Inflammatory macrophage treated with lipopolysaccharide for 1 hour (primary cell): ENCODE results near the gene HM13.
A peak's percentile ranks its signal among the peaks of the same experiment; 100 is the strongest.

Source experiments
- DNase-seq, 2 donors: peaks; one replicate each; pipeline ENCODE4 v3.0.0-alpha.2; 2020 to 2022

Gene HM13

DNA sequence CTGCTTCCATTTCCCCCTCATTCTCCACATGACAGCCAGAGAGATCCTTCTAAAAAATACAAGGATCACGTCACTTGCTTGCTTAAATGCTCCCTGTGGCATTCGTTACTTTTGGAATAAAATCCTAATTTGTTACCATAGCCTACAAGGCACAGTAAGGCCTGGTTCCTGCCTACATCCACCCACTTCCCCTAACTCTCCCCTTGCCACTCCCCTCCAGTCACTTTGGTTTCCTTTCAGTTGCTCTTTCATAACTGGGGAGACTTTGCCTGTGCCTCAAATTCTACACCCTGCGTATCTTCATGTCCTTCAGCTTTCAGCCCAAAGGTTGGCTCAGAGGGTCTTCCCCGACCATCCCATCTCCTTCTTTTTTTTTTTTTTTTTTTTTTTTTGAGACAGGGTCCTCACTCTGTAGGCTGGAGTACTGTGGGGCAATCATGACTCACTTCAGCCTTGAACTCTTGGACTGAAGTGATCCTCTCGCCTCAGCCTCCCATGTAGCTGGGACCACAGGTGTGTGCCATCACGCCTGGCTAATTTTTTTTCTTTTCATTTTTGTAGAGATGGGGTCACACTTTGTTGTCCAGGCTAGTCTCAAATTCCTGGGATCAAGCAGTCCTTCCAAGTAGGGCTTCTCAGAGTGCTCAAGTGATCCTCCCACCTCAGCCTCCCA, 103.3 kb downstream of the HM13 start:
- peak; percentile 78 to 83 for DNase-seq
